HCT116 (cell line): Measurements from ENCODE around the gene PRAMEF12. TPM values are rescaled to one million over a fixed set of nuclear protein-coding genes. Genes with fewer than 3 reads are reported as not detected.

Source experiments
- ATAC-seq: fragments of 200-7000 bp; cut with Tn5 transposase; 2 replicates; pipeline ENCODE4 v1.9.1; 2020; ENCODE audit warnings: mild to moderate bottlenecking, moderate library complexity
- BruUV-seq: library from RNA; stranded (reverse); fragments of 400-500 nt; replicated peaks from 2 replicates; lab custom pipeline; 2021; lab: Mats Ljungman, UMichigan
- CTCF ChIA-PET: fragments of 300-600 bp; sonication (Branson Sonifier 250); formaldehyde crosslinking; loops from one replicate; lab custom pipeline; 2021; ENCODE audit warnings: antibody characterized with exemption; lab: Charles Lee
- POLR2A ChIA-PET: fragments of 300-600, 350-600 bp; sonication (Branson Sonifier 250); formaldehyde crosslinking; loops from one replicate; lab custom pipeline; 2021; ENCODE audit warnings: antibody characterized with exemption; lab: Charles Lee
- RAD21 ChIA-PET, 2 experiments: fragments of 300-600 bp; sonication (Branson Sonifier 250); formaldehyde crosslinking; loops; one replicate each; lab custom pipeline; 2023; ENCODE audit warnings: low total read pairs in 2 of 2; ENCODE audit not compliant: uncharacterized antibody in 2 of 2, unreplicated experiment in 2 of 2, low non-redundant PET in 1 of 2; lab: Charles Lee
- DNase-seq: peaks from one replicate; pipeline ENCODE4 v3.0.0-alpha.2; 2010; ENCODE audit warnings: low read depth, low spot score
- H2AFZ ChIP-seq: fragments of 200-600 bp; shearing (Covaris generic), sonication (generic); 2 replicates; pipeline ENCODE4 v1.6.1; 2017; ENCODE audit warnings: low read depth, mixed run types, mixed read lengths, antibody characterized with exemption, low read length; ENCODE audit not compliant: poor library complexity, severe bottlenecking
- H3K27ac ChIP-seq: 2 replicates; pipeline ENCODE4 v1.5.1; 2012; ENCODE audit warnings: low read depth, low read length
- H3K27me3 ChIP-seq: fragments of 200-600 bp; sonication (generic); 2 replicates; pipeline ENCODE4 v1.6.1; 2016; ENCODE audit warnings: mixed run types, low read length, mixed read lengths; ENCODE audit not compliant: insufficient read depth
- H3K36me3 ChIP-seq, 2 experiments: fragments of 200-500 bp in 1 of 2; fragments of 200-600 bp in 1 of 2; sonication (Bioruptor generic) in 1 of 2; sonication (generic) in 1 of 2; 2 replicates each; pipeline versions ENCODE4 v1.5.1 to v1.6.1; 2014 to 2016; ENCODE audit warnings: low read length in 2 of 2, inconsistent platforms in 1 of 2, mixed read lengths in 1 of 2, mixed run types in 1 of 2; ENCODE audit not compliant: insufficient read depth in 2 of 2, control insufficient read depth in 1 of 2
- H3K4me1 ChIP-seq, 2 experiments: fragments of 200-600 bp in 1 of 2; sonication (generic) in 1 of 2; 2 replicates each; pipeline versions ENCODE4 v1.5.1 to v1.6.1; 2012 to 2017; ENCODE audit warnings: low read length in 2 of 2, inconsistent platforms in 1 of 2, mild to moderate bottlenecking in 1 of 2, mixed read lengths in 1 of 2, mixed run types in 1 of 2, moderate library complexity in 1 of 2; ENCODE audit not compliant: insufficient read depth in 2 of 2, control insufficient read depth in 1 of 2
- H3K4me2 ChIP-seq: fragments of 200-600 bp; sonication (generic); 2 replicates; pipeline ENCODE4 v1.6.1; 2017; ENCODE audit warnings: mixed run types, low read length, mixed read lengths
- H3K4me3 ChIP-seq, 2 experiments: fragments of 200-600 bp in 1 of 2; sonication (generic) in 1 of 2; replicated peaks in 1 of 2; 2 replicates each; pipeline ENCODE4 v1.5.1; 2011 to 2016; ENCODE audit warnings: low read length in 2 of 2, control low read depth in 1 of 2, low read depth in 1 of 2, mild to moderate bottlenecking in 1 of 2, mixed read lengths in 1 of 2, mixed run types in 1 of 2
- H3K79me2 ChIP-seq: fragments of 200-600 bp; sonication (generic); 2 replicates; pipeline ENCODE4 v1.6.1; 2017; ENCODE audit warnings: mild to moderate bottlenecking, mixed run types, low read length, moderate library complexity, mixed read lengths; ENCODE audit not compliant: insufficient read depth
- H3K9ac ChIP-seq: fragments of 200-600 bp; sonication (generic); 2 replicates; pipeline ENCODE4 v1.6.1; 2016; ENCODE audit warnings: low read length, mixed read lengths
- H3K9me2 ChIP-seq: fragments of 200-600 bp; sonication (generic), shearing (Covaris generic); 2 replicates; pipeline ENCODE4 v1.6.1; 2017; ENCODE audit warnings: mixed run types, mild to moderate bottlenecking, moderate library complexity; ENCODE audit not compliant: insufficient read depth
- H3K9me3 ChIP-seq, 2 experiments: fragments of 200-500 bp in 1 of 2; fragments of 200-600 bp in 1 of 2; sonication (Bioruptor generic) in 1 of 2; sonication (generic) in 1 of 2; 2 replicates each; pipeline ENCODE4 v1.6.1; 2014 to 2017; ENCODE audit warnings: low read length in 2 of 2, mixed read lengths in 2 of 2, inconsistent platforms in 1 of 2, low read depth in 1 of 2, mild to moderate bottlenecking in 1 of 2, mixed run types in 1 of 2, moderate library complexity in 1 of 2; ENCODE audit not compliant: control insufficient read depth in 1 of 2, insufficient read depth in 1 of 2
- H4K20me1 ChIP-seq: fragments of 200-600 bp; sonication (generic), shearing (Covaris generic); 2 replicates; pipeline ENCODE4 v1.6.1; 2017; ENCODE audit warnings: mixed run types, mild to moderate bottlenecking, moderate library complexity; ENCODE audit not compliant: insufficient read depth
- CBX3 ChIP-seq: IDR thresholded peaks from 2 replicates; pipeline ENCODE4 v1.6.1; 2012; ENCODE audit warnings: low read depth
- CEBPB ChIP-seq: IDR thresholded peaks from 2 replicates; pipeline ENCODE4 v1.6.1; 2012; ENCODE audit warnings: low read depth
- ELF1 ChIP-seq: IDR thresholded peaks from 2 replicates; pipeline ENCODE4 v1.6.1; 2012; ENCODE audit warnings: low read depth, borderline replicate concordance
- EZH2 ChIP-seq: fragments of 200-600 bp; sonication (generic); IDR thresholded peaks from 2 replicates; pipeline ENCODE4 v1.6.1; 2017; ENCODE audit warnings: antibody characterized with exemption, mixed run types
- EZH2phosphoT487 ChIP-seq: fragments of 200-600 bp; IDR thresholded peaks from 2 replicates; pipeline ENCODE4 v1.6.1; 2018; ENCODE audit warnings: antibody characterized with exemption, borderline replicate concordance
- FOSL1 ChIP-seq: IDR thresholded peaks from 2 replicates; pipeline ENCODE4 v1.6.1; 2012; ENCODE audit warnings: low read depth
- JUND ChIP-seq: IDR thresholded peaks from 2 replicates; pipeline ENCODE4 v1.6.1; 2012
- POLR2AphosphoS5 ChIP-seq: IDR thresholded peaks from 2 replicates; pipeline ENCODE4 v1.6.1; 2011; ENCODE audit warnings: mild to moderate bottlenecking, low read depth, low read length, moderate library complexity
- RAD21 ChIP-seq: IDR thresholded peaks from 2 replicates; pipeline ENCODE4 v1.6.1; 2012; ENCODE audit warnings: low read depth, mild to moderate bottlenecking
- SIN3A ChIP-seq: IDR thresholded peaks from 2 replicates; pipeline ENCODE4 v1.6.1; 2012; ENCODE audit warnings: low read depth
- SP1 ChIP-seq: IDR thresholded peaks from 2 replicates; pipeline ENCODE4 v1.6.1; 2012; ENCODE audit warnings: low read depth
- SRF ChIP-seq: IDR thresholded peaks from 2 replicates; pipeline ENCODE4 v1.6.1; 2012; ENCODE audit warnings: low read depth
- TCF7L2 ChIP-seq: IDR thresholded peaks from 2 replicates; pipeline ENCODE4 v1.7.0; 2011; ENCODE audit warnings: borderline replicate concordance, inconsistent platforms; ENCODE audit not compliant: insufficient read depth, insufficient read length; ENCODE audit errors: extremely low read depth
- YY1 ChIP-seq: IDR thresholded peaks from 2 replicates; pipeline ENCODE4 v1.6.1; 2011; ENCODE audit warnings: low read length, low read depth, moderate library complexity, mild to moderate bottlenecking; ENCODE audit not compliant: insufficient replicate concordance; ENCODE audit errors: extremely low read depth
- intact Hi-C: fragments of 100-400 bp; cut with micrococcal nuclease; formaldehyde crosslinking; loops from 2 replicates; pipeline ENCODE4 v1.10.0; 2022
- total RNA-seq: library from RNA; stranded (reverse); gene quantifications from one replicate; pipeline ENCODE4 v1.2.1, GENCODE V29; 2021; ENCODE audit not compliant: unreplicated experiment
- TF ChIP-seq, protein P1 (sequence below): IDR thresholded peaks from 2 replicates; pipeline ENCODE4 v1.6.1; 2012; ENCODE audit warnings: low read depth
- TF ChIP-seq, protein P2 (sequence below): IDR thresholded peaks from 2 replicates; pipeline ENCODE4 v1.6.1; 2012
- TF ChIP-seq, protein P3 (sequence below): IDR thresholded peaks from 2 replicates; pipeline ENCODE4 v1.6.1; 2012
- TF ChIP-seq, protein P4 (sequence below): IDR thresholded peaks from 2 replicates; pipeline ENCODE4 v1.6.1; 2011; ENCODE audit warnings: mild to moderate bottlenecking, low read length, moderate library complexity; ENCODE audit not compliant: insufficient replicate concordance; ENCODE audit errors: extremely low read depth

PRAMEF12 gene
- total RNA-seq, 1 experiment from 2014 or later = not detected

DNA sequence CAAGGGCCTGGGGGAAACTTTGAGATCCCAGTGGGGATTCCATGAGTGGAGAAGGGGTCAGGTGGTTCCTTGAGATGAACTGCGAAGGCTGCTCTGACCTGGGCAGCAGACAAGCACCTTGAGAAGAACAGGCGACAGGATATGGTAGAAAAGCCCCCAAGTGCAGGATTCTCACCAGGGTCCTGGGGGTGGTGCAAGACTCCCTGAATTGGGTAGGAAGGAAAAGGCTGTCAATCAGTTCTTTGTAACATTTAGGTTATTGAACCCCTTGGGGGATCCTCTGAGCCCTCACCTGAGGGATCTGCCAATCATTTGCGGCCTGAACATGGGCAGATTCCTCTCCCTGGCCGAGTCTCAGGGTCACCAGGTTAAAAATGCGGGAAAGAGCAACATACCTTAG is 2.4 kb upstream of the PRAMEF12 start:
- Histone ChIP-seq H3K9me3 (no peaks in the 10 kb centered on the region), H3K4me3 (no peak overlapping the region), H3K9me2 (no peaks in the 10 kb centered on the region), H3K4me2 (no peak overlapping the region), H3K27ac (no peak overlapping the region), H3K9ac (no peak overlapping the region), H3K79me2 (no peaks in the 10 kb centered on the region), H3K4me1 (no peaks in the 10 kb centered on the region), H4K20me1 (no peaks in the 10 kb centered on the region), H3K36me3 (no peaks in the 10 kb centered on the region), H3K27me3 (peaks cover 6% of the 10 kb centered on the region; the same call in 1 of the 2 replicates), H2AFZ (no peak overlapping the region)
- DNase-seq (no peak), ATAC-seq (no peak)
- TF ChIP-seq SIN3A (no peak), CBX3 (no peak), TCF7L2 (no peak), YY1 (no peak), SP1 (no peak), RAD21 (no peak), POLR2AphosphoS5 (no peak), SRF (no peak), JUND (no peak), ELF1 (no peak), CEBPB (no peak), EZH2 (no peak), EZH2phosphoT487 (no peak), FOSL1 (no peak)
- TF ChIP-seq, protein P1, sequence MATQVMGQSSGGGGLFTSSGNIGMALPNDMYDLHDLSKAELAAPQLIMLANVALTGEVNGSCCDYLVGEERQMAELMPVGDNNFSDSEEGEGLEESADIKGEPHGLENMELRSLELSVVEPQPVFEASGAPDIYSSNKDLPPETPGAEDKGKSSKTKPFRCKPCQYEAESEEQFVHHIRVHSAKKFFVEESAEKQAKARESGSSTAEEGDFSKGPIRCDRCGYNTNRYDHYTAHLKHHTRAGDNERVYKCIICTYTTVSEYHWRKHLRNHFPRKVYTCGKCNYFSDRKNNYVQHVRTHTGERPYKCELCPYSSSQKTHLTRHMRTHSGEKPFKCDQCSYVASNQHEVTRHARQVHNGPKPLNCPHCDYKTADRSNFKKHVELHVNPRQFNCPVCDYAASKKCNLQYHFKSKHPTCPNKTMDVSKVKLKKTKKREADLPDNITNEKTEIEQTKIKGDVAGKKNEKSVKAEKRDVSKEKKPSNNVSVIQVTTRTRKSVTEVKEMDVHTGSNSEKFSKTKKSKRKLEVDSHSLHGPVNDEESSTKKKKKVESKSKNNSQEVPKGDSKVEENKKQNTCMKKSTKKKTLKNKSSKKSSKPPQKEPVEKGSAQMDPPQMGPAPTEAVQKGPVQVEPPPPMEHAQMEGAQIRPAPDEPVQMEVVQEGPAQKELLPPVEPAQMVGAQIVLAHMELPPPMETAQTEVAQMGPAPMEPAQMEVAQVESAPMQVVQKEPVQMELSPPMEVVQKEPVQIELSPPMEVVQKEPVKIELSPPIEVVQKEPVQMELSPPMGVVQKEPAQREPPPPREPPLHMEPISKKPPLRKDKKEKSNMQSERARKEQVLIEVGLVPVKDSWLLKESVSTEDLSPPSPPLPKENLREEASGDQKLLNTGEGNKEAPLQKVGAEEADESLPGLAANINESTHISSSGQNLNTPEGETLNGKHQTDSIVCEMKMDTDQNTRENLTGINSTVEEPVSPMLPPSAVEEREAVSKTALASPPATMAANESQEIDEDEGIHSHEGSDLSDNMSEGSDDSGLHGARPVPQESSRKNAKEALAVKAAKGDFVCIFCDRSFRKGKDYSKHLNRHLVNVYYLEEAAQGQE = no peak
- TF ChIP-seq, protein P2, sequence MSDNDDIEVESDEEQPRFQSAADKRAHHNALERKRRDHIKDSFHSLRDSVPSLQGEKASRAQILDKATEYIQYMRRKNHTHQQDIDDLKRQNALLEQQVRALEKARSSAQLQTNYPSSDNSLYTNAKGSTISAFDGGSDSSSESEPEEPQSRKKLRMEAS = no peak
- TF ChIP-seq, protein P3, sequence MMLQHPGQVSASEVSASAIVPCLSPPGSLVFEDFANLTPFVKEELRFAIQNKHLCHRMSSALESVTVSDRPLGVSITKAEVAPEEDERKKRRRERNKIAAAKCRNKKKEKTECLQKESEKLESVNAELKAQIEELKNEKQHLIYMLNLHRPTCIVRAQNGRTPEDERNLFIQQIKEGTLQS = no peak
- TF ChIP-seq, protein P4, sequence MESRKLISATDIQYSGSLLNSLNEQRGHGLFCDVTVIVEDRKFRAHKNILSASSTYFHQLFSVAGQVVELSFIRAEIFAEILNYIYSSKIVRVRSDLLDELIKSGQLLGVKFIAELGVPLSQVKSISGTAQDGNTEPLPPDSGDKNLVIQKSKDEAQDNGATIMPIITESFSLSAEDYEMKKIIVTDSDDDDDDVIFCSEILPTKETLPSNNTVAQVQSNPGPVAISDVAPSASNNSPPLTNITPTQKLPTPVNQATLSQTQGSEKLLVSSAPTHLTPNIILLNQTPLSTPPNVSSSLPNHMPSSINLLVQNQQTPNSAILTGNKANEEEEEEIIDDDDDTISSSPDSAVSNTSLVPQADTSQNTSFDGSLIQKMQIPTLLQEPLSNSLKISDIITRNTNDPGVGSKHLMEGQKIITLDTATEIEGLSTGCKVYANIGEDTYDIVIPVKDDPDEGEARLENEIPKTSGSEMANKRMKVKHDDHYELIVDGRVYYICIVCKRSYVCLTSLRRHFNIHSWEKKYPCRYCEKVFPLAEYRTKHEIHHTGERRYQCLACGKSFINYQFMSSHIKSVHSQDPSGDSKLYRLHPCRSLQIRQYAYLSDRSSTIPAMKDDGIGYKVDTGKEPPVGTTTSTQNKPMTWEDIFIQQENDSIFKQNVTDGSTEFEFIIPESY = no peak
- RAD21 ChIA-PET = no interaction called here
- CTCF ChIA-PET = no interaction called here
- intact Hi-C loops = loop anchor here (10.0 kb wide), 1 partner anchor 496 kb away; no protein-coding TSS in a partner anchor
- no TSS peak for BruUV-seq
- POLR2A ChIA-PET = no interaction called here
